HepG2 (cell line): ENCODE data around the gene ANKRD39. TPM values are rescaled to one million over a fixed set of nuclear protein-coding genes. Genes with fewer than 3 reads are reported as not detected.

ENCODE experiments used
- BHLHE40 ChIP-seq: IDR thresholded peaks from 2 replicates; pipeline ENCODE4 v1.6.1; 2011; ENCODE audit warnings: low read length, improper control_type of control experiment
- CENPT ChIP-seq: sonication (generic); formaldehyde crosslinking; IDR thresholded peaks from 2 replicates; pipeline ENCODE4 v1.8.0; 2022; ENCODE audit warnings: low read depth, mild to moderate bottlenecking, moderate library complexity, missing genetic modification reagents
- ELF1 ChIP-seq: sonication (generic); formaldehyde crosslinking; IDR thresholded peaks from 2 replicates; pipeline ENCODE4 v1.4.0; 2020; ENCODE audit warnings: missing genetic modification reagents
- FIP1L1 ChIP-seq: fragments of 200-400 bp; formaldehyde crosslinking; IDR thresholded peaks from 2 replicates; pipeline ENCODE4 v1.6.1; 2018; ENCODE audit warnings: low read depth, mild to moderate bottlenecking, low read length, moderate library complexity, borderline replicate concordance; ENCODE audit not compliant: insufficient read depth
- HIVEP1 ChIP-seq: sonication (generic); formaldehyde crosslinking; IDR thresholded peaks from 2 replicates; pipeline ENCODE4 v1.4.0; 2020; ENCODE audit warnings: mild to moderate bottlenecking, missing genetic modification reagents
- HNF4A ChIP-seq: sonication (generic); formaldehyde crosslinking; IDR thresholded peaks from 2 replicates; pipeline ENCODE4 v1.4.0; 2020; ENCODE audit warnings: missing genetic modification reagents
- MXD1 ChIP-seq: sonication (generic); formaldehyde crosslinking; IDR thresholded peaks from 2 replicates; pipeline ENCODE4 v1.4.0; 2020; ENCODE audit warnings: mild to moderate bottlenecking, missing genetic modification reagents
- NFE2L1 ChIP-seq: sonication (generic); formaldehyde crosslinking; IDR thresholded peaks from 2 replicates; pipeline ENCODE4 v1.4.0; 2020; ENCODE audit warnings: missing genetic modification reagents, mild to moderate bottlenecking, borderline replicate concordance
- NR0B2 ChIP-seq: sonication (generic); formaldehyde crosslinking; IDR thresholded peaks from 2 replicates; pipeline ENCODE4 v1.4.0; 2020; ENCODE audit warnings: mild to moderate bottlenecking, missing genetic modification reagents
- NR1H2 ChIP-seq: sonication (generic); formaldehyde crosslinking; IDR thresholded peaks from 2 replicates; pipeline ENCODE4 v1.8.1; 2022; ENCODE audit warnings: low read depth, missing genetic modification reagents, borderline replicate concordance
- RFXANK ChIP-seq: IDR thresholded peaks from 2 replicates; pipeline ENCODE4 v1.6.1; 2016
- RNF219 ChIP-seq: sonication (generic); formaldehyde crosslinking; IDR thresholded peaks from 2 replicates; pipeline ENCODE4 v1.5.0; 2020; ENCODE audit warnings: mild to moderate bottlenecking, missing genetic modification reagents
- SMARCC2 ChIP-seq: fragments of 450-650 bp; IDR thresholded peaks from 2 replicates; pipeline ENCODE4 v1.6.1; 2017; ENCODE audit warnings: antibody characterized with exemption, mild to moderate bottlenecking
- TOE1 ChIP-seq: sonication (generic); formaldehyde crosslinking; IDR thresholded peaks from 2 replicates; pipeline ENCODE4 v1.4.0; 2020; ENCODE audit warnings: mild to moderate bottlenecking, missing genetic modification reagents
- WIZ ChIP-seq: sonication (generic); formaldehyde crosslinking; IDR thresholded peaks from 2 replicates; pipeline ENCODE4 v1.5.1; 2020; ENCODE audit warnings: mild to moderate bottlenecking, missing genetic modification reagents
- ZBTB8A ChIP-seq: sonication (generic); formaldehyde crosslinking; IDR thresholded peaks from 2 replicates; pipeline ENCODE4 v1.4.0; 2020; ENCODE audit warnings: mild to moderate bottlenecking, low read depth, missing genetic modification reagents, borderline replicate concordance
- ZFP91 ChIP-seq: sonication (generic); formaldehyde crosslinking; IDR thresholded peaks from 2 replicates; pipeline ENCODE4 v1.9.0; 2022; ENCODE audit warnings: missing genetic modification reagents, mild to moderate bottlenecking, borderline replicate concordance
- ZNF24 ChIP-seq: fragments of 450-650 bp; IDR thresholded peaks from 2 replicates; pipeline ENCODE4 v1.6.1; 2017; ENCODE audit warnings: antibody characterized with exemption, mild to moderate bottlenecking
- ZNF432 ChIP-seq: sonication (generic); formaldehyde crosslinking; IDR thresholded peaks from 2 replicates; pipeline ENCODE4 v1.5.0; 2020; ENCODE audit warnings: missing genetic modification reagents, mild to moderate bottlenecking, borderline replicate concordance
- ZNF772 ChIP-seq: sonication (generic); formaldehyde crosslinking; IDR thresholded peaks from 2 replicates; pipeline ENCODE4 v1.5.0; 2020; ENCODE audit warnings: mild to moderate bottlenecking, missing genetic modification reagents
- ZNF879 ChIP-seq: sonication (generic); formaldehyde crosslinking; IDR thresholded peaks from 2 replicates; pipeline ENCODE4 v1.8.1; 2023; ENCODE audit warnings: missing genetic modification reagents
- polyA plus RNA-seq, 8 experiments: library from polyadenylated mRNA; depleted of rRNA in 3 of 8; stranded (reverse) in 7 of 8; unstranded in 1 of 8; fragments of >200 nt; fragmentation: Illumina TruSeq in 4 of 8; extraction: Trizol in 4 of 8; gene quantifications; 2 replicates each; pipeline versions ENCODE4 v1.2.1 to v1.2.3, GENCODE V29; 2011 to 2016; ENCODE audit warnings: low read depth in 4 of 8, missing spikeins in 1 of 8, mixed read lengths in 1 of 8; ENCODE audit not compliant: insufficient read depth in 1 of 8
- total RNA-seq, 5 experiments: library from RNA; depleted of rRNA; stranded (reverse); fragments of >200 nt; fragmentation: Illumina TruSeq; extraction: Trizol; gene quantifications; 2 replicates each; pipeline ENCODE4 v1.2.3, GENCODE V29; 2016; ENCODE audit warnings: low read depth in 1 of 5

ANKRD39 gene
- total and polyA plus RNA-seq, 2 of the 13 experiments (the other 11 are each of a cell fraction or from before 2014, with no cell fraction given), result 23.2 to 24.8 TPM

- TF ChIP-seq ZNF432 (CRISPR knock-in tag) (0 out of 2 replicates have a peak, but pooled peaks have one; percentile 42), SMARCC2 (no peak), MXD1 (CRISPR knock-in tag) (0 out of 2 replicates have a peak, but pooled peaks have one; percentile 42), RNF219 (CRISPR knock-in tag) (no peak), HNF4A (CRISPR knock-in tag) (peak; percentile 94), FIP1L1 (no peak), HIVEP1 (CRISPR knock-in tag) (no peak; the same call in 1 of the 2 replicates), WIZ (CRISPR knock-in tag) (no peak), NR1H2 (CRISPR knock-in tag) (no peak), TOE1 (CRISPR knock-in tag) (no peak), ZNF879 (CRISPR knock-in tag) (no peak), ELF1 (CRISPR knock-in tag) (no peak), CENPT (CRISPR knock-in tag) (no peak), ZNF24 (no peak), ZNF772 (CRISPR knock-in tag) (no peak), ZBTB8A (CRISPR knock-in tag) (no peak), RFXANK (CRISPR knock-in tag) (0 out of 2 replicates have a peak, but pooled peaks have one; percentile 32), NR0B2 (CRISPR knock-in tag) (no peak), ZFP91 (peak; percentile 35; the same call in 1 of the 2 replicates), NFE2L1 (CRISPR knock-in tag) (no peak), BHLHE40 (no peak)
These were observed 47.0 kb downstream of the ANKRD39 start (continued) for GRCh38 chr2:96810783-96811192.
